HEK293 (cell line): Measurements from ENCODE around the gene TPST2.

ENCODE experiments used
- KLF9 ChIP-seq: fragments of 450-650 bp; formaldehyde crosslinking; IDR thresholded peaks from 2 replicates; pipeline ENCODE4 v1.5.1; 2016; ENCODE audit warnings: missing biosample characterization, missing genetic modification characterization, low read depth
- MEIS1 ChIP-seq: sonication (generic); formaldehyde crosslinking; IDR thresholded peaks from 2 replicates; pipeline ENCODE4 v1.8.1; 2022; ENCODE audit warnings: missing genetic modification reagents, mild to moderate bottlenecking, borderline replicate concordance
- RBAK ChIP-seq: fragments of 450-650 bp; formaldehyde crosslinking; IDR thresholded peaks from 2 replicates; pipeline ENCODE4 v1.5.1; 2016; ENCODE audit warnings: missing biosample characterization, missing genetic modification characterization
- SETDB1 ChIP-seq: IDR thresholded peaks from one replicate; pipeline ENCODE4 v1.6.1; 2017; ENCODE audit warnings: mild to moderate bottlenecking, low read length, moderate library complexity, mixed read lengths; ENCODE audit not compliant: insufficient read length
- SP2 ChIP-seq: fragments of 450-650 bp; formaldehyde crosslinking; IDR thresholded peaks from 2 replicates; pipeline ENCODE4 v1.5.1; 2016; ENCODE audit warnings: missing biosample characterization, missing genetic modification characterization
- TRIM28 ChIP-seq: IDR thresholded peaks from 2 replicates; pipeline ENCODE4 v1.6.1; 2011; ENCODE audit warnings: low read length, control low read depth, borderline replicate concordance
- ZBTB20 ChIP-seq: fragments of 450-650 bp; formaldehyde crosslinking; IDR thresholded peaks from 2 replicates; pipeline ENCODE4 v1.5.1; 2016; ENCODE audit warnings: missing biosample characterization, missing genetic modification characterization
- ZNF19 ChIP-seq: fragments of 450-650 bp; formaldehyde crosslinking; IDR thresholded peaks from 2 replicates; pipeline ENCODE4; 2016; ENCODE audit warnings: missing biosample characterization, missing genetic modification characterization, low read depth
- ZNF341 ChIP-seq: fragments of 450-650 bp; formaldehyde crosslinking; IDR thresholded peaks from 2 replicates; pipeline ENCODE4; 2016; ENCODE audit warnings: low read depth, missing biosample characterization, missing genetic modification characterization
- ZNF37A ChIP-seq: fragments of 450-650 bp; IDR thresholded peaks from 2 replicates; pipeline ENCODE4 v1.5.1; 2018; ENCODE audit warnings: missing biosample characterization, missing genetic modification characterization
- ZNF416 ChIP-seq: fragments of 450-650 bp; formaldehyde crosslinking; IDR thresholded peaks from 2 replicates; pipeline ENCODE4 v1.5.1; 2016; ENCODE audit warnings: missing biosample characterization, missing genetic modification characterization
- ZNF426 ChIP-seq: fragments of 450-650 bp; formaldehyde crosslinking; IDR thresholded peaks from 2 replicates; pipeline ENCODE4 v1.5.1; 2017; ENCODE audit warnings: missing biosample characterization, missing genetic modification characterization, mild to moderate bottlenecking, inconsistent platforms, moderate library complexity
- ZNF530 ChIP-seq: fragments of 450-650 bp; formaldehyde crosslinking; IDR thresholded peaks from 2 replicates; pipeline ENCODE4 v1.5.1; 2016; ENCODE audit warnings: low read depth, missing biosample characterization, missing genetic modification characterization
- ZNF555 ChIP-seq: fragments of 450-650 bp; formaldehyde crosslinking; conservative IDR thresholded peaks from 2 replicates; pipeline ENCODE4 v1.5.1; 2017; ENCODE audit warnings: missing biosample characterization, mild to moderate bottlenecking, missing genetic modification characterization, inconsistent platforms
- ZNF585B ChIP-seq: fragments of 450-650 bp; formaldehyde crosslinking; IDR thresholded peaks from 2 replicates; pipeline ENCODE4 v1.5.1; 2016; ENCODE audit warnings: missing biosample characterization, missing genetic modification characterization
- ZNF610 ChIP-seq: fragments of 450-650 bp; formaldehyde crosslinking; IDR thresholded peaks from 2 replicates; pipeline ENCODE4 v1.5.1; 2016; ENCODE audit warnings: missing biosample characterization, missing genetic modification characterization, borderline replicate concordance
- ZNF621 ChIP-seq: fragments of 450-650 bp; formaldehyde crosslinking; IDR thresholded peaks from 2 replicates; pipeline ENCODE4 v1.5.1; 2017; ENCODE audit warnings: missing biosample characterization, missing genetic modification characterization
- ZNF664 ChIP-seq: fragments of 450-650 bp; formaldehyde crosslinking; IDR thresholded peaks from 2 replicates; pipeline ENCODE4 v1.5.1; 2016; ENCODE audit warnings: missing biosample characterization, missing genetic modification characterization
- ZNF76 ChIP-seq: fragments of 450-650 bp; formaldehyde crosslinking; IDR thresholded peaks from 2 replicates; pipeline ENCODE4; 2016; ENCODE audit warnings: low read depth, missing biosample characterization, missing genetic modification characterization, borderline replicate concordance
- ZNF776 ChIP-seq: fragments of 450-650 bp; formaldehyde crosslinking; IDR thresholded peaks from 2 replicates; pipeline ENCODE4 v1.5.0; 2017; ENCODE audit warnings: missing biosample characterization, missing genetic modification characterization, borderline replicate concordance
- ZNF777 ChIP-seq: fragments of 450-650 bp; formaldehyde crosslinking; IDR thresholded peaks from 2 replicates; pipeline ENCODE4 v1.5.1; 2017; ENCODE audit warnings: missing biosample characterization, missing genetic modification characterization, borderline replicate concordance
- ZNF785 ChIP-seq: fragments of 450-650 bp; formaldehyde crosslinking; IDR thresholded peaks from 2 replicates; pipeline ENCODE4 v1.5.1; 2016; ENCODE audit warnings: missing biosample characterization, missing genetic modification characterization
- ZNF830 ChIP-seq: fragments of 450-650 bp; IDR thresholded peaks from 2 replicates; pipeline ENCODE4 v1.5.0; 2018; ENCODE audit warnings: missing biosample characterization, missing genetic modification characterization, low read depth, mild to moderate bottlenecking, moderate library complexity
- TF ChIP-seq, protein P1 (sequence below): fragments of 450-650 bp; formaldehyde crosslinking; IDR thresholded peaks from 2 replicates; pipeline ENCODE4 v1.5.1; 2016; ENCODE audit warnings: missing biosample characterization, missing genetic modification characterization
- TF ChIP-seq, protein P2 (sequence below): fragments of 450-650 bp; formaldehyde crosslinking; IDR thresholded peaks from 2 replicates; pipeline ENCODE4 v1.5.1; 2016; ENCODE audit warnings: missing biosample characterization, missing genetic modification characterization
- TF ChIP-seq, protein P3 (sequence below): fragments of 450-650 bp; formaldehyde crosslinking; IDR thresholded peaks from 2 replicates; pipeline ENCODE4 v1.5.1; 2017; ENCODE audit warnings: missing biosample characterization, missing genetic modification characterization
- TF ChIP-seq, protein P4 (sequence below): fragments of 450-650 bp; formaldehyde crosslinking; conservative IDR thresholded peaks from 2 replicates; pipeline ENCODE4 v1.5.1; 2016; ENCODE audit warnings: low read depth, missing biosample characterization, missing genetic modification characterization
- TF ChIP-seq, protein P5 (sequence below): fragments of 450-650 bp; formaldehyde crosslinking; IDR thresholded peaks from 2 replicates; pipeline ENCODE4 v1.5.1; 2017; ENCODE audit warnings: missing biosample characterization, missing genetic modification characterization
- TF ChIP-seq, protein P6 (sequence below): fragments of 450-650 bp; formaldehyde crosslinking; IDR thresholded peaks from 2 replicates; pipeline ENCODE4 v1.5.1; 2016; ENCODE audit warnings: missing biosample characterization, missing genetic modification characterization
- TF ChIP-seq, protein P7 (sequence below): fragments of 450-650 bp; formaldehyde crosslinking; IDR thresholded peaks from 2 replicates; pipeline ENCODE4; 2016; ENCODE audit warnings: missing biosample characterization, missing genetic modification characterization

TPST2 gene

DNA sequence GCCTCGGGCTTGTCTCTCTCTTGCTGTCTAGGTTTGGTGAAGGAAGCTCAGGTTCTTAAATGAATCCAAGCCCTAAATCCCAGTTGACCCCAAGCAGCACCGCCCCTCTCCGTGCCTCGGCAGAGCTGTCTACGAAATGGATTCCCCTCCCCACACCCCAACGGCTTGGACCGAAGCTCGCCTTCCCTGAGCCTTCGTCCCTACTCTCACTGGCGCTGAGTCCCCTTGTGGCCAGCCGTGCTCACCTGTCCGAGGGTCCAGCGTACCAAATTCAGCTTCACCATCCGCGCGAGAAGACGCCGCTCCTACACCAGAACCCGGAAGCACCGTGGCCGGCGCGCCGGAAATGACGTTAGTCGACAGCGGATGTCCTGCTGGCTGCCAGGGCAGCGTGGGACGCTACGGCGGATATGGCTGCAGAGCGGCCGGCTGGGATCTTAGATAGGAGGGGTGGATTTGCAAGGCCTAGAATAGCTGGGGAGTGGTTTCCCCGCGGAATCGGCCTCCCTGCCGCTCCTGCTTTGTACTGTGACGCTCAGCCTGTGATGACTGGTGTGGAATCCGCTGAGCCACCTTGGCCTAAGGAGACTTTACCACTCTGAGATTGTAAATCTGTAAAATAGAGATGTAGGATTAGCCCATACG is 77.7 kb downstream of the TPST2 start, which contains the start of gene TFIP11 (continued):
- TF ChIP-seq, protein P1, sequence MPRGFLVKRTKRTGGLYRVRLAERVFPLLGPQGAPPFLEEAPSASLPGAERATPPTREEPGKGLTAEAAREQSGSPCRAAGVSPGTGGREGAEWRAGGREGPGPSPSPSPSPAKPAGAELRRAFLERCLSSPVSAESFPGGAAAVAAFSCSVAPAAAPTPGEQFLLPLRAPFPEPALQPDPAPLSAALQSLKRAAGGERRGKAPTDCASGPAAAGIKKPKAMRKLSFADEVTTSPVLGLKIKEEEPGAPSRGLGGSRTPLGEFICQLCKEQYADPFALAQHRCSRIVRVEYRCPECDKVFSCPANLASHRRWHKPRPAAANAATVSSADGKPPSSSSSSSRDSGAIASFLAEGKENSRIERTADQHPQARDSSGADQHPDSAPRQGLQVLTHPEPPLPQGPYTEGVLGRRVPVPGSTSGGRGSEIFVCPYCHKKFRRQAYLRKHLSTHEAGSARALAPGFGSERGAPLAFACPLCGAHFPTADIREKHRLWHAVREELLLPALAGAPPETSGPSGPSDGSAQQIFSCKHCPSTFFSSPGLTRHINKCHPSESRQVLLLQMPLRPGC (tag by site-specific recombination): no peak
- TF ChIP-seq ZNF830 (no peak), ZNF777 (no peak), TRIM28 (no peak; the same call in 1 of the 2 replicates), ZNF664 (tag by site-specific recombination) (no peak), MEIS1 (CRISPR knock-in tag) (no peak), ZBTB20 (tag by site-specific recombination) (no peak; the same call in 1 of the 2 replicates), ZNF19 (tag by site-specific recombination) (no peak), SETDB1 (no peak), ZNF341 (tag by site-specific recombination) (peak; percentile 92), ZNF585B (tag by site-specific recombination) (no peak), RBAK (tag by site-specific recombination) (no peak), ZNF530 (tag by site-specific recombination) (no peak), ZNF785 (no peak), ZNF621 (tag by site-specific recombination) (no peak), ZNF76 (tag by site-specific recombination) (peak; percentile 42; the same call in 1 of the 2 replicates), ZNF776 (tag by site-specific recombination) (no peak), ZNF610 (tag by site-specific recombination) (peak; percentile 91), SP2 (peak; percentile 89), KLF9 (peak; percentile 69; the same call in 1 of the 2 replicates), ZNF416 (tag by site-specific recombination) (no peak), ZNF555 (no peak), ZNF37A (tag by site-specific recombination) (no peak), ZNF426 (tag by site-specific recombination) (no peak)
- TF ChIP-seq, protein P2, sequence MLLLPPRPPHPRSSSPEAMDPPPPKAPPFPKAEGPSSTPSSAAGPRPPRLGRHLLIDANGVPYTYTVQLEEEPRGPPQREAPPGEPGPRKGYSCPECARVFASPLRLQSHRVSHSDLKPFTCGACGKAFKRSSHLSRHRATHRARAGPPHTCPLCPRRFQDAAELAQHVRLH (tag by site-specific recombination): no peak
- TF ChIP-seq, protein P3, sequence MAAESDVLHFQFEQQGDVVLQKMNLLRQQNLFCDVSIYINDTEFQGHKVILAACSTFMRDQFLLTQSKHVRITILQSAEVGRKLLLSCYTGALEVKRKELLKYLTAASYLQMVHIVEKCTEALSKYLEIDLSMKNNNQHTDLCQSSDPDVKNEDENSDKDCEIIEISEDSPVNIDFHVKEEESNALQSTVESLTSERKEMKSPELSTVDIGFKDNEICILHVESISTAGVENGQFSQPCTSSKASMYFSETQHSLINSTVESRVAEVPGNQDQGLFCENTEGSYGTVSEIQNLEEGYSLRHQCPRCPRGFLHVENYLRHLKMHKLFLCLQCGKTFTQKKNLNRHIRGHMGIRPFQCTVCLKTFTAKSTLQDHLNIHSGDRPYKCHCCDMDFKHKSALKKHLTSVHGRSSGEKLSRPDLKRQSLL (tag by site-specific recombination): no peak
- TF ChIP-seq, protein P4, sequence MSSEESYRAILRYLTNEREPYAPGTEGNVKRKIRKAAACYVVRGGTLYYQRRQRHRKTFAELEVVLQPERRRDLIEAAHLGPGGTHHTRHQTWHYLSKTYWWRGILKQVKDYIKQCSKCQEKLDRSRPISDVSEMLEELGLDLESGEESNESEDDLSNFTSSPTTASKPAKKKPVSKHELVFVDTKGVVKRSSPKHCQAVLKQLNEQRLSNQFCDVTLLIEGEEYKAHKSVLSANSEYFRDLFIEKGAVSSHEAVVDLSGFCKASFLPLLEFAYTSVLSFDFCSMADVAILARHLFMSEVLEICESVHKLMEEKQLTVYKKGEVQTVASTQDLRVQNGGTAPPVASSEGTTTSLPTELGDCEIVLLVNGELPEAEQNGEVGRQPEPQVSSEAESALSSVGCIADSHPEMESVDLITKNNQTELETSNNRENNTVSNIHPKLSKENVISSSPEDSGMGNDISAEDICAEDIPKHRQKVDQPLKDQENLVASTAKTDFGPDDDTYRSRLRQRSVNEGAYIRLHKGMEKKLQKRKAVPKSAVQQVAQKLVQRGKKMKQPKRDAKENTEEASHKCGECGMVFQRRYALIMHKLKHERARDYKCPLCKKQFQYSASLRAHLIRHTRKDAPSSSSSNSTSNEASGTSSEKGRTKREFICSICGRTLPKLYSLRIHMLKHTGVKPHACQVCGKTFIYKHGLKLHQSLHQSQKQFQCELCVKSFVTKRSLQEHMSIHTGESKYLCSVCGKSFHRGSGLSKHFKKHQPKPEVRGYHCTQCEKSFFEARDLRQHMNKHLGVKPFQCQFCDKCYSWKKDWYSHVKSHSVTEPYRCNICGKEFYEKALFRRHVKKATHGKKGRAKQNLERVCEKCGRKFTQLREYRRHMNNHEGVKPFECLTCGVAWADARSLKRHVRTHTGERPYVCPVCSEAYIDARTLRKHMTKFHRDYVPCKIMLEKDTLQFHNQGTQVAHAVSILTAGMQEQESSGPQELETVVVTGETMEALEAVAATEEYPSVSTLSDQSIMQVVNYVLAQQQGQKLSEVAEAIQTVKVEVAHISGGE: peak; percentile 96
- TF ChIP-seq, protein P5, sequence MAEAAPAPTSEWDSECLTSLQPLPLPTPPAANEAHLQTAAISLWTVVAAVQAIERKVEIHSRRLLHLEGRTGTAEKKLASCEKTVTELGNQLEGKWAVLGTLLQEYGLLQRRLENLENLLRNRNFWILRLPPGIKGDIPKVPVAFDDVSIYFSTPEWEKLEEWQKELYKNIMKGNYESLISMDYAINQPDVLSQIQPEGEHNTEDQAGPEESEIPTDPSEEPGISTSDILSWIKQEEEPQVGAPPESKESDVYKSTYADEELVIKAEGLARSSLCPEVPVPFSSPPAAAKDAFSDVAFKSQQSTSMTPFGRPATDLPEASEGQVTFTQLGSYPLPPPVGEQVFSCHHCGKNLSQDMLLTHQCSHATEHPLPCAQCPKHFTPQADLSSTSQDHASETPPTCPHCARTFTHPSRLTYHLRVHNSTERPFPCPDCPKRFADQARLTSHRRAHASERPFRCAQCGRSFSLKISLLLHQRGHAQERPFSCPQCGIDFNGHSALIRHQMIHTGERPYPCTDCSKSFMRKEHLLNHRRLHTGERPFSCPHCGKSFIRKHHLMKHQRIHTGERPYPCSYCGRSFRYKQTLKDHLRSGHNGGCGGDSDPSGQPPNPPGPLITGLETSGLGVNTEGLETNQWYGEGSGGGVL (tag by site-specific recombination): no peak
- TF ChIP-seq, protein P6, sequence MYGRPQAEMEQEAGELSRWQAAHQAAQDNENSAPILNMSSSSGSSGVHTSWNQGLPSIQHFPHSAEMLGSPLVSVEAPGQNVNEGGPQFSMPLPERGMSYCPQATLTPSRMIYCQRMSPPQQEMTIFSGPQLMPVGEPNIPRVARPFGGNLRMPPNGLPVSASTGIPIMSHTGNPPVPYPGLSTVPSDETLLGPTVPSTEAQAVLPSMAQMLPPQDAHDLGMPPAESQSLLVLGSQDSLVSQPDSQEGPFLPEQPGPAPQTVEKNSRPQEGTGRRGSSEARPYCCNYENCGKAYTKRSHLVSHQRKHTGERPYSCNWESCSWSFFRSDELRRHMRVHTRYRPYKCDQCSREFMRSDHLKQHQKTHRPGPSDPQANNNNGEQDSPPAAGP (tag by site-specific recombination): peak; percentile 70; the same call in 1 of the 2 replicates
- TF ChIP-seq, protein P7, sequence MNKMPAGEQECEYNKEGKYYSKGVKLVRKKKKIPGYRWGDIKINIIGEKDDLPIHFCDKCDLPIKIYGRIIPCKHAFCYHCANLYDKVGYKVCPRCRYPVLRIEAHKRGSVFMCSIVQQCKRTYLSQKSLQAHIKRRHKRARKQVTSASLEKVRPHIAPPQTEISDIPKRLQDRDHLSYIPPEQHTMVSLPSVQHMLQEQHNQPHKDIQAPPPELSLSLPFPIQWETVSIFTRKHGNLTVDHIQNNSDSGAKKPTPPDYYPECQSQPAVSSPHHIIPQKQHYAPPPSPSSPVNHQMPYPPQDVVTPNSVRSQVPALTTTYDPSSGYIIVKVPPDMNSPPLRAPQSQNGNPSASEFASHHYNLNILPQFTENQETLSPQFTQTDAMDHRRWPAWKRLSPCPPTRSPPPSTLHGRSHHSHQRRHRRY (tag by site-specific recombination): no peak
